CD4-positive, alpha-beta T cell treated with Interleukin-21 for 1 hour (primary cell): ENCODE measurements around the gene PLEKHJ1.
"Not testable (repeated sequence)": the region's sequence is repeated elsewhere in the genome, so short reads cannot be mapped to it uniquely, and the experiment has no call there.

Source experiments
- DNase-seq: peaks from one replicate; pipeline ENCODE4 v3.0.0-alpha.2; 2020

The PLEKHJ1 gene

DNA sequence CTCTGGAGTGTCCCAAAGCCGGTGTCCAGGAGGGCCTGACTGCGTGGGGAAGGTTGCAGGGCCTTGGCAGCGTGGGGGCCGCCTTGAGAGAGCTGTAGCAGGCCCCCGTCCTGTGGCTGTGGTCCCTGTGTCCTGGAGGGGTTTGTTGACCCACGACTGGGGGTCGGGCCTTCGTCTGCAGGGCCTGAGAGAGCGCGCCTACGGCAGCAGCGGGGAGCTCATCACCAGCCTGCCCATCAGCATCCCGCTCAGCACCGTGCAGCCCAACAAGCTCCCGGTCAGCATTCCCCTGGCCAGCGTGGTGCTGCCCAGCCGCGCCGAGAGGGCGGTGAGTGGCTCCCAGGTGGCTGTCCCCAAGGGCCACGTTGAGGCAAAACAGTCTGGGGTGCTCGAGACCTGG is 18.5 kb downstream of the PLEKHJ1 start:
- no peak for DNase-seq

DNA sequence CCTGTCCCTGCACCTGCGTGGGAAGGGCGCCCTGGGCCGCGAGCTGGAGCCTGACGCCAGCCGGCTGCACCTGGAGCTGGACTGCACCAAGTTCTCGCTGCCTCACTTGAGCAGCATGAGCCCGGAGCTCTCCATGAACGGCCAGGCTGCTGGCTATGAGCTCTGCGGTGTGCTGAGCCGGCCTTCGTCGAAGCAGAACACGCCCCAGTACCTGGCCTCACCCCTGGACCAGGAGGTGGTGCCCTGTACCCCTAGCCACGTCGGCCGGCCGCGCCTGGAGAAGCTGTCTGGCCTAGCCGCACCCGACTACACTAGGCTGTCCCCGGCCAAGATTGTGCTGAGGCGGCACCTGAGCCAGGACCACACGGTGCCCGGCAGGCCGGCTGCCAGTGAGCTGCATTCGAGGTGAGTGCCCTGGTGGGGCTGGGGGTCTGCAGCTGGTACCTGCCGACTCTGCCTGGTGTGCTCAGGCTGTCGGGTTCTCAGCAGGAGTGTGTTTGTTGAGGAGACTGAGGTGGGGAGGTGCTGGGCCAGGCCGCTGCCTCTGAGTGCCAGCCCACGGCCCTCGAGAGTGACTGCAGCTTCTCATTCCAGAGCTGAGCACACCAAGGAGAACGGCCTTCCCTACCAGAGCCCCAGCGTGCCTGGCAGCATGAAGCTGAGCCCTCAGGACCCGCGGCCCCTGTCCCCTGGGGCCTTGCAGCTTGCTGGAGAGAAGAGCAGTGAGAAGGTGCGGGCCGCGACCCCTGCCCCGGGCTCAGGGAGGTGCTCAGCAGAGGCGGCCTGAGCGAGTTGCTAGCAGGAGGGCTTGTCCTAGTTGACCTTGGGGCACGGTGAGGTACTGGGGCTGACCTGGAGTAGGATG is 19.5 kb downstream of the PLEKHJ1 start:
- no peak for DNase-seq

GRCh38 chr19:2215281-2215751 is 20.8 kb downstream of the PLEKHJ1 start:
- peak; percentile 48 for DNase-seq

DNA sequence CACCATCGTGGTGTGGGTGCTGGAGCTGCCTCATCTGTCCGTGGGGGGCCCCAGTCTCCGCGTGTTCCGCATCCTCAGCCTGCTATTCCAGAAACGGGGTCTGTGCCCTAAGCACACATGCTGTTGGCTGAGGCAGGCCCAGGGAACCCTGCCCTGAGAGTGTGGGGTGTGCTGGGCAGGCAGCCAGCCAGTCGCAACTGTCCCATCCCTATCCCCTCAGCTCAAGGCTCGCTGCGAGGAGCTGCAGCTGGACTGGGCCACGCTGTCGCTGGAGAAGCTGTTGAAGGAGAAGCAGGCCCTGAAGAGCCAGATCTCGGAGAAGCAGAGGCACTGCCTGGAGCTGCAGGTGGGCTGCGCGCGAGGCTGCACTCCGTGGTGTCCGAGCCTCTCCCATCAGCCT is 21.9 kb downstream of the PLEKHJ1 start:
- no peak for DNase-seq

- no peak for DNase-seq
Observed at GRCh38 chr19:2213799-2214198, 22.3 kb downstream of the PLEKHJ1 start.

DNA sequence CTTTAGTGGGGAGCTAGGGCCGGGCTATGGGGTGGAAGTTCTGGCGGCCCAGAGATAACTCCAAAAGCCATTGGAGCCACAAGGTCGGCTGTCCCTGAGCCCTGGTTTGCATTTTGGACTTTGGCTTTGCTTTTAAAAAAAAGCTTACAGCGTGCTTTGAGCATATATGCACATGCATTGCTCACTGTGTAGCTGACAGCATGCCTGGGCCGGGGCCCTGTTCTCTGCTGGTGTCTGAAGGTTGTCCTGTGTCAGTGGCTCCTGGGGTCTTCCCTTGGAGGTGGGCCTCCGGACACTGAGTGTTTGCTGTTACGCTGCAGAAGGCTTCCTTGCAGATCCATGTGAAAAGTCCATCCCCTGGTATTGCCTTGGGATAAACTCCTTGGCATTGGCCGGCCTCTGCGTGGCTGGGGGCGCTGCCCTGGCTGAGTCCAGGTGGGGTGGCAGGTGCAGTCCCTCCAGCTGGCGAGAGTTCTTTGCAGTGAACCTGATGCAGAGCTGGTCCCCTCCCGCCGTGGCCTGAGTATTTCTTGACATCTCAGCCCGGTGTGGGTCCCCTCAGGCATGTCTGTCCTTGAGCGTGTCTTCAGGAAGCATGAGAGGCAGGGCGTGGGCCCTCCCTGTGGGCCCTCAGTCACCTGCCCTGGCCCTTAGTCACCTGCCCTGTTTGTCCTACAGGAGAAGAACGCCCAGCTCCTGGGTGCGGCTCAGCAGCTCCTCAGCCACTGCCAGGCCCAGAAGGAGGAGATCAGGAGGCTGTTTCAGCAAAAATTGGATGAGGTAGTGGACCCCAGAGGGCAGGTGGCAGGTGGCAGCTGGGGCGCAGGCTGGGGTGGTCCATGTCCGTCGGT is 23.0 kb downstream of the PLEKHJ1 start:
- DNase-seq = no peak

DNA sequence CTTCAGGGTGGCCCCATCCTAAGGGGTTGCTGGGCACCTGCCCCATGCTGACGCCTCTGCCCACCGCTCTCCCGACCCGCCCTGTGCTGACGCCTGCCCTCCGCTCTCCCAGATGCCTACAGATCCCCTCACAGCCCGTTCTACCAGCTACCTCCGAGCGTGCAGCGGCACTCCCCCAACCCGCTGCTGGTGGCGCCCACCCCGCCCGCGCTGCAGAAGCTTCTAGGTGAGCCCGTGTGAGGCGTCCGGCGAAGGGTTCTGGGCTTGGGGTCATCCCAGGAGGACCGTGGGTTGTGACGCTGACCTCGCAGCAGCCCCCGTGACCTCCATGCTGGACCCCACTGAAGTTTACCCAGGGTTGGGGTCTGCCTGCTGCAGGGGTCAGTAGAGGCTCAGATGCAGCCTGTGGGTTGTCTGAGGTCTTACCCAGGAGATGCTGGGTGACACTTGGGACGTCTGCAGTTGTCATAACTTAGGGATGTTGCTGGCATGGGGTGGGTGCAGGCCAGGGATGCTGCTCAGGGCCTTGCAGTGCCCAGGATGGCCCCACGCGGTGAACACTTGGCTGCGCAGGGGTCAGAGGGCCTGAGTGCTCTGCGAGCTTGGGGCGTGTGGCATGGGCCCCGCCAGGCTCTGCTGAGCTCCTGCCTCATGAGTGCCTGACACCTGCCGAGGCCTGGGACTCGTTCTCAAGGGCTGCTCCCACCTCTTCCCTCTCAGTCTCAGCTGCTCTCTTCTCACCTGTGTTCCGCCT is 25.0 kb downstream of the PLEKHJ1 start:
- DNase-seq = no peak

DNA sequence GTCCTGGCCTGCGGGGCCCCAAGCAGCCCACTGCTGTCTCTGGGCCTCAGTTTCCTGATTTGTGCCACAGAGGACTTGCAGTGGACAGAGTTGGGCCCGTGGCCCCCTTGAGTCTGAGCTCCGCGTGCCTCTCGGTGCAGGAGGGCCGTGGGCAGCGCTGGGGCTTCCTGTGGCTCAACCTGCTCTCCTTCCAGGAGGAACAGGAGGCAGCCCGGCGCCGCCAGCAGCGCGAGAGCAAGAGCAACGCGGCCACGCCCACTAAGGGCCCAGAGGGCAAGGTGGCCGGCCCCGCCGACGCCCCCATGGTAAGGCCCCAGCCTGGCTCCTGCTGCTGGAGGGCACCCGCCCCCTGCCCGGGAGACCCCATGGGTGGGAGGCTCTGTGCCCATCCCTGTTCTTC is 25.9 kb downstream of the PLEKHJ1 start:
- DNase-seq = no peak

GRCh38 chr19:2209408-2209807 is 26.7 kb downstream of the PLEKHJ1 start:
- no peak for DNase-seq

- DNase-seq = no peak
Observed at GRCh38 chr19:2208975-2209374, 27.2 kb downstream of the PLEKHJ1 start.

- peak; percentile 28 for DNase-seq
Observed at GRCh38 chr19:2207991-2208860, 27.9 kb downstream of the PLEKHJ1 start.

- no peak for DNase-seq
Observed at GRCh38 chr19:2207008-2207407, 29.1 kb downstream of the PLEKHJ1 start.

DNA sequence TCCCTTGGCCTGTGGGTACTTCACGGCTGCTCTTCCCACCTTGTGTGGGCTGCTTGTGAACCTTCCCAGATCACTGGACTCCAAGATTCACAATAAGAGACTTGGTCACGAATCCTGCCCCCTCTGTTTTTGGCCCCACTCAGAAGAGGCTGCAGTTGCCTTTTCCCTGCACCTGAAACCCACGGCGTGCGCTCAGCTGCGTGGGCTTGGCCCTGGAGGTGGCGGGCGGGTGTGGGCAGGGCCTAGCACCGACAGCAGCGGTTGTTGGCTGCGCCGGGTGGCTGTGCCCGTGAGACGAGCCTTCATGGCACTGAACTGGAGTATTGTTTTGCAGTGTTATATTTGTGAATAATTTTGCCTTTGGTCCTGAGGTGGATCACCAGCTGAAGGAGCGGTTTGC is 33.8 kb downstream of the PLEKHJ1 start:
- no peak for DNase-seq

DNA sequence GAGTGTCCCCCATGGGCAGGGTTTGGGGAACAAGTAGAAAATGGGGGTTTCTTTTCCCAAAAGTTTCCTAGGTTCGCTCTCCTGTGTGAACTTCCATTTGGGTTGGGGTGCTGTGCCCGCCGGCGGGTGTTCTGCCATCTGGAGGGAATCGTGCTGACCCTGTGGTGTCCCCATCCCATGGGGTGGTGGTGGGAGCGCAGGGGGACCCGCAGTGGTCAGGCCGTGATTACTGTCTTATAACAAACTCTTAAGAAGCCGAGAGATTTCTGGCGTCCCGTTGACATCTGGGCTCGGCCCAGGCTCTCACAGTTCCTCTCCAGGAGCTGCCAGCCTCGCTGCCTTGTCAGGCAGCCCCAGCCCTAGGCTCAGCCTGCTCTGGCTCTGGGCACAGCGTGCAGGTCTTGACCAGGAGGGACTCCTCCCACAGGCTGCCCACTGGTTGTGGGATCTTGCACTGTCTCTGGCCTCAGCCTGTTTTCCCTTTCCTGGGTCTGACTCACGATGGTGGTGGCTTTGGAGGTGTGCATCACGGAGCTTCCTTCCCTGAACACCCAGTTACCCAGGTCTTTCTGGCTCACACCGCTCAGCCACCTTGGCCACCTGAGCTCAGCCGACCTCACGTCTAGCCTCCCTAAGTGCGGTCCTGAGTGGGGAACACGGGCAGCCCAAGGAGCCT is 34.5 kb downstream of the PLEKHJ1 start:
- no peak for DNase-seq

GRCh38 chr19:2200624-2201294 is 35.4 kb downstream of the PLEKHJ1 start:
- not testable (repeated sequence) for DNase-seq

DNA sequence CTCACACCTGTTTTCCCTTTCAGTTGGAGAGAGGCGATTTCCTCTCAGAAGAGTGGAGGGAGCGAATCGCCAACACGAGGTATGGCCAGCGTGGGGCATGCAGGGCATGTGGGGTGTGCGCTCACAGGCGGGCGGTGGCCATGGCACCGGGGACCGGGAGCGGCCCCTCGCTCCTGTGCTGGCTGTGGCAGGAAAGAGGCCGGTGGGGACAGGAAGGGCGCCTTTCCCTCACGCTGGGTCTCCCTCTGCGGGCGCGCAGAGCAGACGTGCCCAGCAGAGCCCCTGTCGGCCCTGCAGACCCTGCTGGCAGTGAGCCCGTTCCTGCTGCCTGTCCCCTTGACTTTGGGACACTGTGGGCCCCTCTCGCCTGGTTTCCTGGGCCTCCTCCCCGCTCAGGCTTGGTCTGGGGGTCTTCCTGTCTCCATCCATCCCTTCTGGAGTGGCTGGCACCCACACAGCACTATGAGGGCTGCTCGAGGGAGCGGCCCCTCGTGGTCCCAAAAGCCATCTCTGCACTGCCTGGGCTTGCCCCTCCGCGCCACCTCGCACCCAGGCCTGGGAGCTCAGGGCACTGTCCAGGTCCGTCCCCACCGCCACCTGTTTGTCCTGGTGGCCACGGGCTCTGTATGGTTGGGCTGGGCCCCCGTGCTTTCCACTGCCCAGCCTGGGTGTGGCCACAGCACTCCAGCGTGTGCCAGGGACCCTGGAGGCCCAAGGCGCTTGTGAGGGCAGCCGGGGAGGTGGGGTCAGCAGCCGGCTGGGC is 36.1 kb downstream of the PLEKHJ1 start:
- no peak for DNase-seq

DNA sequence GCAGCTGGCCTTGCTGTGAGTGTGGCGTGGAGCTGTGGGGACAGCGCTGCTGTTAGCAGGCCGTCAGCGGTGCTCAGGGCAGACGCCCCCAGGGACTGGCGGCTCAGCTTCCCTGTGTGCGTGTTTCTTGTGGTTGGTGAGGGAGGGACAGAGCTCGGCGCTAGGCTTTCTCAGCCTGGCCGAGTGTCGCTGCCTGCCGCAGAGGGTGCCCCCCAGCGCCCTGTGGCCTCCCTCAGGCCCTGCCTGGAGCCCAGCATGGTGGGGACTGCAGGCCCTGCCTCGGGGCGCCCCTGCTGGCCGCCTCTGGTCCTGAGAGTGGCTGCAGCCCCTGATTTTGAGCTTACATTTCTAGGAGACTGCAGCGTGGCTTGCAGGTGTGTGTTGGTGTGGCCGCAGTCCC is 36.9 kb downstream of the PLEKHJ1 start:
- DNase-seq = no peak

DNA sequence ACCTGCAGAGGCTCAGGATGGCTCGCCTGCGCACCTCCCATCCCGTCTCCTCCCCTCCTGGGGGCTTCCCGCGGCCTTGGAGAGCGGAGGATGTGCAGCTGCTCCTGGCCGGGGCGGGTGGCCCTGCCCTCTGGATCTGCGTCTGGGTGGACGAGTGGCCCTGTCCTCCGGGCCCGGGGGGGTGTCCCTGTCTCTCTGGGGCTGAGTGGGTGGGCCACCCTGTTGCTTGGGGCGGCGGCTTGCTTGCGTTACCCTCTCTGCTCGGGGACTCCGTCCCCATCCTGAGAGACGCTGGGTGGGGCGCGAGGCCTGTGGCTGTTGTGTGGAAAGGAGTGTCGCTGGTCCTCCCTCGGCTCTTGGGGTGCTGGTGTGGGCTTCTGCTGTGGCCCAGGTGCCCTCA is 37.8 kb downstream of the PLEKHJ1 start:
- no peak for DNase-seq

GRCh38 chr19:2197270-2197669 is 38.9 kb downstream of the PLEKHJ1 start:
- no peak for DNase-seq

GRCh38 chr19:2195914-2196313 is 40.2 kb downstream of the PLEKHJ1 start:
- DNase-seq = no peak
